Stomach (tissue), 4 donors: ENCODE results near the gene GLMP.

Experiments used
- CTCF ChIP-seq, 7 experiments: fragments of 450-650 bp in 4 of 7; fragments of 200-600 bp in 3 of 7; sonication (generic) in 3 of 7; IDR thresholded peaks; one replicate each; pipeline ENCODE4 v1.5.1; 2016 to 2019; ENCODE audit warnings: antibody characterized with exemption in 7 of 7, control low read depth in 2 of 7, mild to moderate bottlenecking in 1 of 7
- EP300 ChIP-seq: sonication (generic); formaldehyde crosslinking; IDR thresholded peaks from one replicate; pipeline ENCODE4 v1.6.1; 2017; ENCODE audit warnings: antibody characterized with exemption
- POLR2A ChIP-seq, 4 donors: fragments of 450-650 bp; IDR thresholded peaks; one replicate each; pipeline ENCODE4 v1.6.1; 2016; ENCODE audit warnings: antibody characterized with exemption in 4 of 4, control low read depth in 2 of 4, mild to moderate bottlenecking in 1 of 4, moderate library complexity in 1 of 4

- no peak for TF ChIP-seq CTCF (IDR thresholded peaks at IDR 0.05)
- no peak for TF ChIP-seq EP300
- no peak for TF ChIP-seq POLR2A (IDR thresholded peaks at IDR 0.05)
Observed at GRCh38 chr1:156249593-156249992, 45.9 kb downstream of the GLMP start.
